ENCODE results near the gene OPCML. TPM values are rescaled to one million over a fixed set of nuclear protein-coding genes. Genes with fewer than 3 reads are reported as not detected.

The OPCML gene
- total RNA-seq, 1 experiment from 2014 or later: 0.94 TPM

DNA sequence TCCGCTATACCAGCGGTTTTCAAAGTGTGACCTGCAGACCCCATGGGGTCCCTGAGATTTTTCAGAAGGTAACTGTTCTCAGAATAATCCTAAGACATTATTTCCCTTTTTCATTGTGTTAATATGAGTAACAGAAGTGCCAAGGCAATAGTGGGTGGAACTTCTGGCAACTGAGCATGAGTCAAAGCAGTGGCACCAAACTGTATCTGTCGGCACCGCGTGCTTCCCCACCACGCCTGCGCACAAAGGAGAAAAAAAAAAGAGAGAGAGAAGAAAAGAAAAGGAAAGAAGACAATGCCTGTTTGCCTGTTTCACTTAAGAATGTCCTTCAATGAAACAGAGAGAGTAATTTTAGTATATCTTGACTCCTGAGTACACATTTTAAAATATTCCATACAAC lies 679.9 kb downstream of the OPCML start:
- no peaks in the 10 kb centered on the region for H3K79me1 ChIP-seq (ENCODE audit: insufficient read depth, low read depth, low read length, poor library complexity, severe bottlenecking)
- no peak overlapping the region for H4K5ac ChIP-seq (ENCODE audit: insufficient read length, low read depth, low read length)
- H3K23me2 ChIP-seq (ENCODE audit: insufficient read length, low read depth, low read length, poor library complexity, severe bottlenecking): no peaks in the 10 kb centered on the region
- no peak overlapping the region for H4K91ac ChIP-seq (ENCODE audit: insufficient read length, low read depth, low read length)
- H3K56ac ChIP-seq (ENCODE audit: insufficient read length, low read depth, low read length): no peak overlapping the region
- no peak overlapping the region for H4K8ac ChIP-seq (replicated peaks; ENCODE audit: insufficient read length, low read depth, low read length)
- H2BK120ac ChIP-seq (ENCODE audit: low read depth, low read length, poor library complexity, severe bottlenecking): no peak overlapping the region
- H2BK15ac ChIP-seq (ENCODE audit: low read depth, low read length): no peak overlapping the region
- Mint-ChIP-seq H3K4me3 (no peak overlapping the region; a peak in 1 of 5 replicates), H3K9me3 (peaks cover 11 to 15% of the 10 kb centered on the region in 2 experiments; a peak in 4 of 5 replicates), H3K27ac (no peak overlapping the region), H3K36me3 (ENCODE audit: insufficient read depth in 1 of 3, low read depth in 3 of 3) (peaks cover 5 to 24% (median 9%) of the 10 kb centered on the region in 3 experiments), H3K27me3 (ENCODE audit: low read depth) (no peaks in the 10 kb centered on the region; the same call in 1 of the 2 replicates), H3K4me1 (peaks cover 10 to 17% of the 10 kb centered on the region in 2 experiments)
- H2AK5ac ChIP-seq (ENCODE audit: insufficient read length, low read length): no peak overlapping the region
- no peak overlapping the region for H2AFZ ChIP-seq (ENCODE audit: low read length)
- no peaks in the 10 kb centered on the region; the same call in 1 of the 2 replicates for H3K4me1 ChIP-seq (ENCODE audit: insufficient read depth, low read length)
- H2BK20ac ChIP-seq (ENCODE audit: low read depth, low read length, poor library complexity, severe bottlenecking): no peak overlapping the region
- no peak overlapping the region for H3K18ac ChIP-seq (ENCODE audit: insufficient read length, low read depth, low read length)
- H3K9ac ChIP-seq (ENCODE audit: extremely low read depth, insufficient read length, low read length): no peak overlapping the region
- no peak overlapping the region for H3K4ac ChIP-seq (ENCODE audit: low read depth, low read length)
- H3K27ac ChIP-seq (ENCODE audit: insufficient read length, low read depth, low read length): no peak overlapping the region
- no peak overlapping the region for H3T11ph ChIP-seq (ENCODE audit: low read length)
- no peaks in the 10 kb centered on the region for H3K27me3 ChIP-seq (ENCODE audit: insufficient read depth, low read length)
- no peak for DNase-seq
- H4K20me1 ChIP-seq (ENCODE audit: control insufficient read depth, insufficient read depth, insufficient read length): no peaks in the 10 kb centered on the region
- H3K23ac ChIP-seq (ENCODE audit: insufficient read length, low read depth, low read length): no peak overlapping the region
- TF ChIP-seq CTCF (conservative IDR thresholded peaks at IDR 0.05): no peak
- H3K79me2 ChIP-seq (ENCODE audit: insufficient read depth, low read length): no peaks in the 10 kb centered on the region
- no peak overlapping the region for H3K14ac ChIP-seq (ENCODE audit: insufficient read depth, low read length)
- no peak overlapping the region for H2BK12ac ChIP-seq (ENCODE audit: insufficient read length, low read depth, low read length)
- no peak overlapping the region for H2BK5ac ChIP-seq (ENCODE audit: insufficient read length, low read length)
- H3K4me2 ChIP-seq (ENCODE audit: insufficient read depth, insufficient read length, low read length): no peak overlapping the region
- no CpG with 5 or more reads among the region's 7 CpGs for WGBS (ENCODE audit: extremely low coverage, insufficient read length, low lambda C conversion rate)
- no peaks in the 10 kb centered on the region for H3K9me3 ChIP-seq (ENCODE audit: control insufficient read depth, low read depth, low read length)

All from H9 (cell line).